ENCODE data around the gene OR1J4.

- TF ChIP-seq CTCF (IDR thresholded peaks at IDR 0.05 in 2 of 3, conservative IDR thresholded peaks at IDR 0.05 in 1 of 3; ENCODE audit: borderline replicate concordance in 1 of 3, insufficient read depth in 1 of 3, low read depth in 2 of 3, low read length in 2 of 3) (no peak), POLR2AphosphoS5 (IDR thresholded peaks at IDR 0.05; ENCODE audit: low read depth, low read length) (no peak), POLR2A (IDR thresholded peaks at IDR 0.05; ENCODE audit: borderline replicate concordance, extremely low read depth, insufficient read depth, insufficient read length) (no peak), ELF1 (IDR thresholded peaks at IDR 0.05; ENCODE audit: borderline replicate concordance, low read depth) (no peak), EZH2 (IDR thresholded peaks at IDR 0.05) (no peak), EZH2phosphoT487 (IDR thresholded peaks at IDR 0.05; ENCODE audit: borderline replicate concordance) (no peak), CEBPB (IDR thresholded peaks at IDR 0.05; ENCODE audit: low read depth) (no peak), MAX (IDR thresholded peaks at IDR 0.05) (no peak), TCF7L2 (IDR thresholded peaks at IDR 0.05; ENCODE audit: borderline replicate concordance, extremely low read depth, insufficient read depth, insufficient read length) (no peak), CBX3 (IDR thresholded peaks at IDR 0.05; ENCODE audit: low read depth) (no peak), YY1 (IDR thresholded peaks at IDR 0.05; ENCODE audit: extremely low read depth, insufficient replicate concordance, low read depth, low read length) (no peak), ZBTB33 (IDR thresholded peaks at IDR 0.05; ENCODE audit: extremely low read depth, insufficient replicate concordance, low read length) (no peak), RAD21 (IDR thresholded peaks at IDR 0.05; ENCODE audit: low read depth) (no peak), JUND (IDR thresholded peaks at IDR 0.05) (no peak)
Observed at GRCh38 chr9:122561446-122561845, 42.5 kb downstream of the OR1J4 start.
